A549 (cell line): Measurements from ENCODE around the gene MAPK8IP3.

ENCODE experiments used
- CHD2 ChIP-seq: fragments of 150-350 bp; IDR thresholded peaks from 2 replicates; pipeline ENCODE4 v1.6.1; 2014; ENCODE audit warnings: low read length; ENCODE audit not compliant: partially characterized antibody
- MAFK ChIP-seq: fragments of 450-650 bp; IDR thresholded peaks from 2 replicates; pipeline ENCODE4 v1.6.1; 2014; ENCODE audit not compliant: partially characterized antibody
- POLR2A ChIP-seq: IDR thresholded peaks from 2 replicates; pipeline ENCODE4 v1.6.1; 2012; ENCODE audit warnings: mild to moderate bottlenecking, low read length
- USF2 ChIP-seq: fragments of 450-650 bp; IDR thresholded peaks from 2 replicates; pipeline ENCODE4 v1.6.1; 2014; ENCODE audit warnings: antibody characterized with exemption
- ZFP36 ChIP-seq: fragments of 450-650 bp; IDR thresholded peaks from 2 replicates; pipeline ENCODE4 v1.6.1; 2014; ENCODE audit warnings: borderline replicate concordance; ENCODE audit not compliant: partially characterized antibody
- ZSCAN20 ChIP-seq: fragments of 250-450 bp; sonication (Bioruptor Pico); IDR thresholded peaks from 2 replicates; pipeline ENCODE4 v1.8.0; 2022; ENCODE audit warnings: mild to moderate bottlenecking, moderate library complexity
- TF ChIP-seq, protein P1 (sequence below): fragments of 200-600 bp; sonication (generic); IDR thresholded peaks from 2 replicates; pipeline ENCODE4 v1.6.1; 2016; ENCODE audit warnings: antibody characterized with exemption, mild to moderate bottlenecking, moderate library complexity
- TF ChIP-seq, protein P2 (sequence below): fragments of >200 bp; sonication (Bioruptor Twin); formaldehyde crosslinking; IDR thresholded peaks from 3 replicates; pipeline ENCODE4 v1.5.1; 2016
- TF ChIP-seq, protein P3 (sequence below): IDR thresholded peaks from 2 replicates; pipeline ENCODE4 v1.6.1; 2012

DNA sequence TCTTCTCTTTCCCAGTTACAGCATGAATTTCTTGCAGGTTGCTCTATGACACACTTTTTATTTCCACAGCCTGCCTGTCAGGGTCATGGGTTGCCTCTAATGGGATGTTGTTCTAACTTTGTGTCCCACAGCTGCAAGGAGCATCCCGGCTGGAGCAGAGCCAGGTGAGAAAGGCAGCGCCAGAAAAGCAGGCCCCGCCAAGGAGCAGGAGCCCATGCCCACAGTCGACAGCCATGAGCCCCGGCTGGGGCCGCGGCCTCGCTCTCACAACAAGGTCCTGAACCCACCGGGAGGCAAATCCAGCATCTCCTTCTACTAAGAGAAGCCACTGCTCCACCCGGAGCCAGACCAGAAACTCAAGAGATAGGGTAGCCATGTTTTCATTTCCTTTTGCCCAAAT, 7.3 kb upstream of the MAPK8IP3 start:
- TF ChIP-seq ZFP36, result no peak
- TF ChIP-seq, protein P1, sequence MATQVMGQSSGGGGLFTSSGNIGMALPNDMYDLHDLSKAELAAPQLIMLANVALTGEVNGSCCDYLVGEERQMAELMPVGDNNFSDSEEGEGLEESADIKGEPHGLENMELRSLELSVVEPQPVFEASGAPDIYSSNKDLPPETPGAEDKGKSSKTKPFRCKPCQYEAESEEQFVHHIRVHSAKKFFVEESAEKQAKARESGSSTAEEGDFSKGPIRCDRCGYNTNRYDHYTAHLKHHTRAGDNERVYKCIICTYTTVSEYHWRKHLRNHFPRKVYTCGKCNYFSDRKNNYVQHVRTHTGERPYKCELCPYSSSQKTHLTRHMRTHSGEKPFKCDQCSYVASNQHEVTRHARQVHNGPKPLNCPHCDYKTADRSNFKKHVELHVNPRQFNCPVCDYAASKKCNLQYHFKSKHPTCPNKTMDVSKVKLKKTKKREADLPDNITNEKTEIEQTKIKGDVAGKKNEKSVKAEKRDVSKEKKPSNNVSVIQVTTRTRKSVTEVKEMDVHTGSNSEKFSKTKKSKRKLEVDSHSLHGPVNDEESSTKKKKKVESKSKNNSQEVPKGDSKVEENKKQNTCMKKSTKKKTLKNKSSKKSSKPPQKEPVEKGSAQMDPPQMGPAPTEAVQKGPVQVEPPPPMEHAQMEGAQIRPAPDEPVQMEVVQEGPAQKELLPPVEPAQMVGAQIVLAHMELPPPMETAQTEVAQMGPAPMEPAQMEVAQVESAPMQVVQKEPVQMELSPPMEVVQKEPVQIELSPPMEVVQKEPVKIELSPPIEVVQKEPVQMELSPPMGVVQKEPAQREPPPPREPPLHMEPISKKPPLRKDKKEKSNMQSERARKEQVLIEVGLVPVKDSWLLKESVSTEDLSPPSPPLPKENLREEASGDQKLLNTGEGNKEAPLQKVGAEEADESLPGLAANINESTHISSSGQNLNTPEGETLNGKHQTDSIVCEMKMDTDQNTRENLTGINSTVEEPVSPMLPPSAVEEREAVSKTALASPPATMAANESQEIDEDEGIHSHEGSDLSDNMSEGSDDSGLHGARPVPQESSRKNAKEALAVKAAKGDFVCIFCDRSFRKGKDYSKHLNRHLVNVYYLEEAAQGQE, result no peak
- TF ChIP-seq, protein P2, sequence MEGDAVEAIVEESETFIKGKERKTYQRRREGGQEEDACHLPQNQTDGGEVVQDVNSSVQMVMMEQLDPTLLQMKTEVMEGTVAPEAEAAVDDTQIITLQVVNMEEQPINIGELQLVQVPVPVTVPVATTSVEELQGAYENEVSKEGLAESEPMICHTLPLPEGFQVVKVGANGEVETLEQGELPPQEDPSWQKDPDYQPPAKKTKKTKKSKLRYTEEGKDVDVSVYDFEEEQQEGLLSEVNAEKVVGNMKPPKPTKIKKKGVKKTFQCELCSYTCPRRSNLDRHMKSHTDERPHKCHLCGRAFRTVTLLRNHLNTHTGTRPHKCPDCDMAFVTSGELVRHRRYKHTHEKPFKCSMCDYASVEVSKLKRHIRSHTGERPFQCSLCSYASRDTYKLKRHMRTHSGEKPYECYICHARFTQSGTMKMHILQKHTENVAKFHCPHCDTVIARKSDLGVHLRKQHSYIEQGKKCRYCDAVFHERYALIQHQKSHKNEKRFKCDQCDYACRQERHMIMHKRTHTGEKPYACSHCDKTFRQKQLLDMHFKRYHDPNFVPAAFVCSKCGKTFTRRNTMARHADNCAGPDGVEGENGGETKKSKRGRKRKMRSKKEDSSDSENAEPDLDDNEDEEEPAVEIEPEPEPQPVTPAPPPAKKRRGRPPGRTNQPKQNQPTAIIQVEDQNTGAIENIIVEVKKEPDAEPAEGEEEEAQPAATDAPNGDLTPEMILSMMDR, result no peak
- TF ChIP-seq MAFK, result no peak
- TF ChIP-seq POLR2A, result no peak
- TF ChIP-seq, protein P3, sequence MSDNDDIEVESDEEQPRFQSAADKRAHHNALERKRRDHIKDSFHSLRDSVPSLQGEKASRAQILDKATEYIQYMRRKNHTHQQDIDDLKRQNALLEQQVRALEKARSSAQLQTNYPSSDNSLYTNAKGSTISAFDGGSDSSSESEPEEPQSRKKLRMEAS, result no peak
- TF ChIP-seq CHD2, result no peak
- no peak for TF ChIP-seq USF2
- no peak for TF ChIP-seq ZSCAN20 (CRISPR knock-in tag)
